Measurements from ENCODE around the gene ASPSCR1.

- TF ChIP-seq CTCF (conservative IDR thresholded peaks at IDR 0.05; ENCODE audit: low read length) (no peak), EZH2phosphoT487 (IDR thresholded peaks at IDR 0.05; ENCODE audit: borderline replicate concordance, low read depth, low read length) (no peak)
These were observed 41.7 kb downstream of the ASPSCR1 start for GRCh38 chr17:82018989-82019689.
